IMR-90 (cell line): Measurements from ENCODE around the gene RPS6KB1. TPM values are rescaled to one million over a fixed set of nuclear protein-coding genes. Genes with fewer than 3 reads are reported as not detected.

Experiments
- microRNA-seq, 2 experiments: library from miRNA; stranded (forward) in 1 of 2; unstranded in 1 of 2; fragments of 10-50 nt in 1 of 2; fragments of <30 nt in 1 of 2; gene quantifications in 1 of 2; microRNA quantifications in 1 of 2; one replicate each; pipeline versions ENCODE3 to v1.1.0; 2013 to 2020; ENCODE audit not compliant: insufficient read depth in 1 of 2, insufficient read length in 1 of 2, unreplicated experiment in 1 of 2
- polyA plus RNA-seq, 3 experiments: library from polyadenylated mRNA; depleted of rRNA; stranded (reverse); fragments of >200 nt; gene quantifications; 2 replicates each; pipeline ENCODE4 v1.2.3, GENCODE V29; 2012; ENCODE audit warnings: low replicate concordance in 1 of 3
- small RNA-seq, 5 experiments: library from RNA; depleted of rRNA; stranded (forward); fragments of <200 nt; gene quantifications; one replicate each; pipeline ENCODE3, GENCODE V24; 2012
- total RNA-seq: library from RNA; depleted of rRNA; stranded (reverse); fragments of >200 nt; gene quantifications from 2 replicates; pipeline ENCODE4 v1.2.3, GENCODE V29; 2012; rRNA removed

The RPS6KB1 gene
- total and polyA plus RNA-seq, 2 of the 4 experiments (the other 2 are of a cell fraction) = 11.7 to 20.3 TPM

Small RNAs within 50 kb of the gene (microRNA-seq; reads per million reads assigned to microRNA genes)
- not detected for gene RNU6-450P (ENCODE audit: insufficient read depth, insufficient read length)
- gene RPS29P21 (ENCODE audit: insufficient read depth, insufficient read length) = not detected

Small RNAs within 50 kb of the gene (small RNA-seq; reads per million reads assigned to genes)
- gene RNU6-450P (0 reads per million in 5 experiments), gene RPS29P21 (0 to 0.18 (median 0) reads per million in 5 experiments)

Other genes starting within 250 kb of the RPS6KB1 start
- 24.9 and 41.7 TPM in 2 replicates for gene PTRH2, start 185.7 kb upstream of the RPS6KB1 start, total RNA-seq
- gene PTRH2, start 185.7 kb upstream of the RPS6KB1 start, polyA plus RNA-seq (2012; rRNA removed) = 45.7 and 49.7 TPM in 2 replicates
- 197 and 272 TPM in 2 replicates for gene VMP1, start 185.5 kb upstream of the RPS6KB1 start, total RNA-seq
- 59.9 and 89.8 TPM in 2 replicates for gene VMP1, start 185.5 kb upstream of the RPS6KB1 start, polyA plus RNA-seq (2012; rRNA removed)
- 4.4 and 4.7 TPM in 2 replicates for gene TUBD1, start 178 bp upstream of the RPS6KB1 start, total RNA-seq
- gene TUBD1, start 178 bp upstream of the RPS6KB1 start, polyA plus RNA-seq (2012; rRNA removed) = 2.2 TPM in 2 replicates
- gene RNFT1, start 71.6 kb downstream of the RPS6KB1 start, total RNA-seq = 18.3 and 22.2 TPM in 2 replicates
- 13.4 and 15.7 TPM in 2 replicates for gene RNFT1, start 71.6 kb downstream of the RPS6KB1 start, polyA plus RNA-seq (2012; rRNA removed)
- gene HEATR6, start 185.8 kb downstream of the RPS6KB1 start, total RNA-seq = 25.6 and 27.6 TPM in 2 replicates
- 16.7 and 20.2 TPM in 2 replicates for gene HEATR6, start 185.8 kb downstream of the RPS6KB1 start, polyA plus RNA-seq (2012; rRNA removed)